Endothelial cell of umbilical vein (primary cell): Measurements from ENCODE around the gene GALNT9. TPM values are rescaled to one million over a fixed set of nuclear protein-coding genes. Genes with fewer than 3 reads are reported as not detected.

ENCODE experiments used
- BruUV-seq: library from RNA; stranded (reverse); fragments of 400-500 nt; replicated peaks from 2 replicates; lab custom pipeline; 2021; lab: Mats Ljungman, UMichigan
- CTCF ChIA-PET: fragments of 300-600, 350-600 bp; sonication (Branson Sonifier 250); formaldehyde crosslinking; loops from one replicate; lab custom pipeline; 2021; ENCODE audit warnings: antibody characterized with exemption, inconsistent platforms; lab: Charles Lee
- POLR2A ChIA-PET: fragments of 300-600, 350-600 bp; sonication (Branson Sonifier 250); formaldehyde crosslinking; loops from one replicate; lab custom pipeline; 2021; ENCODE audit warnings: antibody characterized with exemption, inconsistent platforms; lab: Charles Lee
- DNase-seq: peaks from one replicate; pipeline ENCODE4 v3.0.0-alpha.2; 2011; ENCODE audit warnings: low read depth, low spot score
- FAIRE-seq: peaks from 2 replicates; lab custom pipeline; 2011; peaks lifted over from hg19 to GRCh38; lab: Jason Lieb, UNC
- H2AFZ ChIP-seq: 2 replicates; pipeline ENCODE4 v1.6.0; 2012; ENCODE audit warnings: low read depth, low read length, control low read depth, inconsistent platforms
- H3K27ac ChIP-seq: 2 replicates; pipeline ENCODE4 v1.5.1; 2011; ENCODE audit warnings: low read depth, mild to moderate bottlenecking, control low read depth, low read length, moderate library complexity; ENCODE audit not compliant: insufficient read depth
- H3K27me3 ChIP-seq, 2 experiments: 2 replicates each; pipeline versions ENCODE4 v1.6.0 to v1.6.1; 2011; ENCODE audit warnings: low read length in 2 of 2, mixed read lengths in 1 of 2; ENCODE audit not compliant: control insufficient read depth in 2 of 2, insufficient read depth in 2 of 2
- H3K36me3 ChIP-seq, 2 experiments: 2 replicates in 1 of 2; 3 replicates in 1 of 2; pipeline ENCODE4 v1.5.1; 2011; ENCODE audit warnings: low read length in 2 of 2, mild to moderate bottlenecking in 1 of 2, moderate library complexity in 1 of 2; ENCODE audit not compliant: control insufficient read depth in 2 of 2, insufficient read depth in 2 of 2; ENCODE audit errors: extremely low read depth in 1 of 2
- H3K4me1 ChIP-seq: 3 replicates; pipeline ENCODE4 v1.5.1; 2011; ENCODE audit warnings: mild to moderate bottlenecking, low read length; ENCODE audit not compliant: control insufficient read depth, insufficient read depth; ENCODE audit errors: extremely low read depth
- H3K4me2 ChIP-seq: 2 replicates; pipeline ENCODE4 v1.6.1; 2011; ENCODE audit warnings: low read length, control low read depth, mixed read lengths; ENCODE audit not compliant: insufficient read depth
- H3K4me3 ChIP-seq, 3 experiments: fragments of 200-600 bp in 1 of 3; sonication (generic), shearing (Covaris generic) in 1 of 3; replicated peaks in 1 of 3; 2 replicates each; pipeline ENCODE4 v1.5.1; 2011 to 2016; ENCODE audit warnings: control low read depth in 3 of 3, low read length in 3 of 3, mild to moderate bottlenecking in 2 of 3, inconsistent platforms in 1 of 3, low read depth in 1 of 3, moderate library complexity in 1 of 3; ENCODE audit not compliant: insufficient read depth in 1 of 3
- H3K79me2 ChIP-seq: 2 replicates; pipeline ENCODE4 v1.6.0; 2012; ENCODE audit warnings: low read length, inconsistent platforms; ENCODE audit not compliant: control insufficient read depth, insufficient read depth
- H3K9ac ChIP-seq: replicated peaks from 2 replicates; pipeline ENCODE3; 2011; ENCODE audit warnings: low read length, control low read depth; ENCODE audit not compliant: insufficient read depth; ENCODE audit errors: extremely low read depth
- H3K9me1 ChIP-seq: replicated peaks from 3 replicates; pipeline ENCODE4 v1.6.0; 2011; ENCODE audit warnings: mild to moderate bottlenecking, low read length; ENCODE audit not compliant: control insufficient read depth, insufficient read depth; ENCODE audit errors: extremely low read depth
- H3K9me3 ChIP-seq: replicated peaks from 2 replicates; pipeline ENCODE4 v1.5.1; 2012; ENCODE audit warnings: low read length, inconsistent platforms; ENCODE audit not compliant: control insufficient read depth, insufficient read depth
- H4K20me1 ChIP-seq: replicated peaks from 2 replicates; pipeline ENCODE3; 2011; ENCODE audit warnings: mild to moderate bottlenecking, low read length; ENCODE audit not compliant: control insufficient read depth, insufficient read depth; ENCODE audit errors: extremely low read depth
- CTCF ChIP-seq, 2 donors: IDR thresholded peaks; 1 replicate in 1 of 2; 2 replicates in 1 of 2; pipeline ENCODE4 v1.5.1; 2011; ENCODE audit warnings: low read length in 2 of 2, mild to moderate bottlenecking in 2 of 2, moderate library complexity in 2 of 2, control low read depth in 1 of 2, inconsistent platforms in 1 of 2, low read depth in 1 of 2; ENCODE audit not compliant: insufficient read depth in 1 of 2; ENCODE audit errors: extremely low read depth in 1 of 2
- EZH2 ChIP-seq: IDR thresholded peaks from 2 replicates; pipeline ENCODE4 v1.6.1; 2012; ENCODE audit warnings: borderline replicate concordance, low read depth, mild to moderate bottlenecking, moderate library complexity, low read length, inconsistent platforms; ENCODE audit not compliant: severe bottlenecking
- FOS ChIP-seq: IDR thresholded peaks from 2 replicates; pipeline ENCODE4 v1.6.1; 2011; ENCODE audit warnings: mild to moderate bottlenecking, low read length, moderate library complexity, borderline replicate concordance; ENCODE audit not compliant: insufficient read depth
- GATA2 ChIP-seq: IDR thresholded peaks from 2 replicates; pipeline ENCODE4 v1.7.0; 2011; ENCODE audit warnings: low read depth, mild to moderate bottlenecking, moderate library complexity, mixed read lengths, low read length; ENCODE audit not compliant: insufficient read length, insufficient read depth
- JUN ChIP-seq: IDR thresholded peaks from 2 replicates; pipeline ENCODE4 v1.6.1; 2011; ENCODE audit warnings: borderline replicate concordance, low read depth; ENCODE audit not compliant: insufficient read length, insufficient read depth
- MYC ChIP-seq: IDR thresholded peaks from one replicate; pipeline ENCODE4 v1.6.1; 2011; ENCODE audit warnings: mild to moderate bottlenecking, low read depth, low read length
- POLR2A ChIP-seq: IDR thresholded peaks from 2 replicates; pipeline ENCODE4 v1.6.1; 2012; ENCODE audit warnings: low read depth, mild to moderate bottlenecking, control low read depth, low read length
- POLR2AphosphoS5 ChIP-seq: IDR thresholded peaks from 2 replicates; pipeline ENCODE4 v1.6.1; 2012; ENCODE audit warnings: low read depth, mild to moderate bottlenecking, control low read depth, low read length, moderate library complexity; ENCODE audit not compliant: insufficient read depth
- dilution Hi-C: fragments of 300-500 bp; cut with MboI; formaldehyde crosslinking; loops from one replicate; pipeline ENCODE4 v1.15.0; 2019; ENCODE audit warnings: low sequenced_read_pairs; ENCODE audit not compliant: extremely low pct_ligation_motif_present
- intact Hi-C: fragments of 100-400 bp; cut with micrococcal nuclease; formaldehyde crosslinking; loops from one replicate; pipeline ENCODE4 v1.10.0; 2022
- polyA plus RNA-seq, 4 experiments: library from polyadenylated mRNA; depleted of rRNA in 3 of 4; stranded (reverse) in 3 of 4; unstranded in 1 of 4; fragments of >200 nt; gene quantifications; 2 replicates each; pipeline versions ENCODE4 v1.2.1 to v1.2.3, GENCODE V29; 2011 to 2012; ENCODE audit warnings: missing spikeins in 1 of 4
- total RNA-seq: library from RNA; stranded (reverse); gene quantifications from 2 replicates; pipeline ENCODE4 v1.2.3, GENCODE V29; 2021
- TF ChIP-seq, protein P1 (sequence below): IDR thresholded peaks from 2 replicates; pipeline ENCODE4 v1.6.1; 2011; ENCODE audit not compliant: insufficient read depth, insufficient read length

Gene GALNT9
- total and polyA plus RNA-seq, 2 donors (not counting 3 experiments of a cell fraction or from before 2014, with no cell fraction given), result 0.14 to 0.73 TPM

GRCh38 chr12:132178801-132179401 lies 150.5 kb downstream of the GALNT9 start:
- dilution Hi-C loops (no loop called here), intact Hi-C loops (no loop called here)
- TF ChIP-seq, protein P1, sequence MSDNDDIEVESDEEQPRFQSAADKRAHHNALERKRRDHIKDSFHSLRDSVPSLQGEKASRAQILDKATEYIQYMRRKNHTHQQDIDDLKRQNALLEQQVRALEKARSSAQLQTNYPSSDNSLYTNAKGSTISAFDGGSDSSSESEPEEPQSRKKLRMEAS, result no peak
- no peak for TF ChIP-seq FOS
- no peak overlapping the region for H3K4me2 ChIP-seq
- ChIA-PET CTCF (interaction anchor here (1.6 kb wide), 1 partner anchor 28 kb away, joined by 3 read pairs; no protein-coding TSS in a partner anchor), POLR2A (no interaction called here)
- no peak overlapping the region for H3K9ac ChIP-seq
- no TSS peak for BruUV-seq
- H2AFZ ChIP-seq, result no peak overlapping the region
- FAIRE-seq (no peak), DNase-seq (no peak)
- H3K27ac ChIP-seq, result no peak overlapping the region
- no peaks in the 10 kb centered on the region for H3K36me3 ChIP-seq
- H3K79me2 ChIP-seq, result no peaks in the 10 kb centered on the region
- no peaks in the 10 kb centered on the region for H3K9me3 ChIP-seq
- no peak overlapping the region for H3K4me3 ChIP-seq
- no peaks in the 10 kb centered on the region for H3K27me3 ChIP-seq
- H4K20me1 ChIP-seq, result no peaks in the 10 kb centered on the region
- no peaks in the 10 kb centered on the region for H3K9me1 ChIP-seq
- no peaks in the 10 kb centered on the region for H3K4me1 ChIP-seq

GRCh38 chr12:132178316-132178715 lies 151.1 kb downstream of the GALNT9 start:
- Histone ChIP-seq H3K79me2 (no peaks in the 10 kb centered on the region), H3K4me1 (no peaks in the 10 kb centered on the region), H2AFZ (no peak overlapping the region), H4K20me1 (no peaks in the 10 kb centered on the region), H3K36me3 (no peaks in the 10 kb centered on the region), H3K27me3 (no peaks in the 10 kb centered on the region), H3K4me2 (no peak overlapping the region), H3K9me3 (no peaks in the 10 kb centered on the region), H3K9me1 (no peaks in the 10 kb centered on the region), H3K4me3 (no peak overlapping the region), H3K27ac (no peak overlapping the region), H3K9ac (no peak overlapping the region)
- intact Hi-C loops, result no loop called here
- no TSS peak for BruUV-seq
- POLR2A ChIA-PET, result no interaction called here
- dilution Hi-C loops, result no loop called here
- CTCF ChIA-PET, result interaction anchor here (1.6 kb wide), 1 partner anchor 29 kb away, joined by 3 read pairs; no protein-coding TSS in a partner anchor
- FAIRE-seq (no peak), DNase-seq (no peak)
- no peak for TF ChIP-seq CTCF (IDR thresholded peaks at IDR 0.05; ENCODE audit: extremely low read depth in 1 of 2, insufficient read depth in 1 of 2, low read depth in 1 of 2, low read length in 2 of 2)
- TF ChIP-seq GATA2, result no peak
- TF ChIP-seq, protein P1, result no peak
- TF ChIP-seq POLR2A, result no peak
- TF ChIP-seq JUN, result no peak
- TF ChIP-seq POLR2AphosphoS5, result no peak
- TF ChIP-seq FOS, result no peak
- TF ChIP-seq MYC, result no peak
- no peak for TF ChIP-seq EZH2
